Mammary epithelial cell (primary cell): ENCODE results near the gene PTGES2.

ENCODE experiments used
- CTCF ChIP-seq, 2 donors: IDR thresholded peaks in 1 of 2; conservative IDR thresholded peaks in 1 of 2; 2 replicates each; pipeline ENCODE4 v1.5.1; 2011 to 2012; ENCODE audit warnings: inconsistent platforms in 2 of 2, low read length in 2 of 2, mild to moderate bottlenecking in 2 of 2, control low read depth in 1 of 2, low read depth in 1 of 2; ENCODE audit not compliant: insufficient read depth in 1 of 2; ENCODE audit errors: extremely low read depth in 1 of 2
- EZH2 ChIP-seq: IDR thresholded peaks from 2 replicates; pipeline ENCODE4 v1.6.1; 2012; ENCODE audit warnings: low read length, inconsistent platforms, borderline replicate concordance

GRCh38 chr9:128070874-128071273 is 56.7 kb downstream of the PTGES2 start:
- no peak for TF ChIP-seq CTCF (conservative IDR thresholded peaks at IDR 0.05 in 1 of 2, IDR thresholded peaks at IDR 0.05 in 1 of 2; ENCODE audit: extremely low read depth in 1 of 2, insufficient read depth in 1 of 2, low read depth in 1 of 2, low read length in 2 of 2)
- TF ChIP-seq EZH2: no peak
